CD4-positive, alpha-beta memory T cell (primary cell): ENCODE measurements around the gene GLG1. TPM values are rescaled to one million over a fixed set of nuclear protein-coding genes. Genes with fewer than 3 reads are reported as not detected.

ENCODE experiments used
- CTCF ChIA-PET: fragments of 350-600 bp; sonication (Branson Sonifier 250); formaldehyde crosslinking; loops from one replicate; lab custom pipeline; 2021; ENCODE audit warnings: inconsistent platforms; ENCODE audit not compliant: partially characterized antibody; lab: Charles Lee
- POLR2A ChIA-PET: fragments of 350-600 bp; sonication (Branson Sonifier 250); formaldehyde crosslinking; loops from one replicate; lab custom pipeline; 2021; ENCODE audit not compliant: partially characterized antibody; lab: Charles Lee
- DNase-seq, 5 donors: peaks; one replicate each; pipeline versions ENCODE4 v3.0.0 to v3.0.0-alpha.2; 2020 to 2022; ENCODE audit warnings: mixed read lengths in 1 of 5
- H3K27ac ChIP-seq: one replicate; pipeline ENCODE4 v1.7.0; 2013; ENCODE audit warnings: low read depth, low read length
- H3K27me3 ChIP-seq: 2 replicates; pipeline ENCODE4 v1.7.0; 2013; ENCODE audit warnings: mild to moderate bottlenecking, low read length, moderate library complexity; ENCODE audit not compliant: insufficient read depth
- H3K36me3 ChIP-seq: 2 replicates; pipeline ENCODE4 v1.7.0; 2013; ENCODE audit warnings: mild to moderate bottlenecking, low read length, moderate library complexity; ENCODE audit not compliant: insufficient read depth
- H3K4me1 ChIP-seq: 2 replicates; pipeline ENCODE4 v1.7.0; 2013; ENCODE audit warnings: mild to moderate bottlenecking, low read length, moderate library complexity; ENCODE audit not compliant: insufficient read depth
- H3K4me3 ChIP-seq, 2 donors: one replicate each; pipeline ENCODE4 v1.7.0; 2013; ENCODE audit warnings: low read length in 2 of 2, mild to moderate bottlenecking in 1 of 2
- H3K9me3 ChIP-seq, 2 donors: one replicate each; pipeline ENCODE4 v1.7.0; 2013; ENCODE audit warnings: low read length in 2 of 2, control low read depth in 1 of 2; ENCODE audit not compliant: control insufficient read depth in 1 of 2
- H3K27ac Mint-ChIP-seq, 7 donors: one replicate each; pipeline ENCODE4 v1.8.0; 2020 to 2021; ENCODE audit warnings: mixed read lengths in 7 of 7, mild to moderate bottlenecking in 6 of 7, inconsistent platforms in 3 of 7, moderate library complexity in 3 of 7
- H3K27me3 Mint-ChIP-seq, 2 donors: one replicate each; pipeline ENCODE4 v1.8.0; 2020 to 2021; ENCODE audit warnings: mixed read lengths in 2 of 2
- H3K36me3 Mint-ChIP-seq, 2 donors: one replicate each; pipeline ENCODE4 v1.8.0; 2020 to 2021; ENCODE audit warnings: mixed read lengths in 2 of 2, inconsistent platforms in 1 of 2, mild to moderate bottlenecking in 1 of 2
- H3K4me1 Mint-ChIP-seq, 4 donors: one replicate each; pipeline ENCODE4 v1.8.0; 2020 to 2021; ENCODE audit warnings: mixed read lengths in 4 of 4, mild to moderate bottlenecking in 1 of 4
- H3K4me3 Mint-ChIP-seq, 8 donors: one replicate each; pipeline ENCODE4 v1.8.0; 2020 to 2021; ENCODE audit warnings: mixed read lengths in 8 of 8, mild to moderate bottlenecking in 7 of 8, moderate library complexity in 6 of 8, inconsistent platforms in 3 of 8
- H3K9me3 Mint-ChIP-seq, 8 donors: one replicate each; pipeline ENCODE4 v1.8.0; 2020 to 2021; ENCODE audit warnings: mixed read lengths in 8 of 8, mild to moderate bottlenecking in 5 of 8, inconsistent platforms in 3 of 8, moderate library complexity in 1 of 8
- intact Hi-C: fragments of 100-400 bp; cut with micrococcal nuclease; formaldehyde crosslinking; loops from one replicate; pipeline ENCODE4 v1.15.1; 2023
- polyA plus RNA-seq, 2 donors: library from polyadenylated mRNA; unstranded; fragments of 300-500 nt; fragmentation: Illumina TruSeq; gene quantifications; one replicate each; pipeline ENCODE4 v1.2.3, GENCODE V29; 2021
- total RNA-seq, 2 experiments: library from RNA; stranded (reverse); gene quantifications; one replicate each; pipeline ENCODE4 v1.2.3, GENCODE V29; 2021

Gene GLG1
- total and polyA plus RNA-seq, 4 experiments from 2014 or later, result 121 to 209 (median 175) TPM

DNA sequence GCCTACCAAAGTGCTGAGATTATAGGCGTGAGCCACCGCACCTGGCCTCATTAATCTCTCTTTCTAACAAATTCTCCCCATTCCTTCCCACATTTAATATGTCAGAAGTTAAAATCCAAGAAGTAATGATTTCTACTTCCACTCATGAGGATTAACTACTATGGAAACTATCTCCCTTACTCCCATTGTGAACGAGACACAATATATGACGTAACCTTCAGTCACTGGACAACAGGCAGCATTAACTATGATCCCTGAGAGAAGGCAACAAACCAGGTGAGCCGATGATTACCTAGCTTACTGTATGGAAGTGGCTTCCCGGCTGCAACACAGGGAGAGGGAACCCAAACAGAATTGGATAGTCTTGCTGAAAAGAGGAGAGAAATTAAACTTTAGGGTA lies 20.0 kb downstream of the GLG1 start:
- no peak overlapping the region for H3K27ac ChIP-seq
- ChIA-PET POLR2A (no interaction called here), CTCF (interaction anchor here (1.0 to 1.7 kb wide), 2 partner anchors 11 to 17 kb away, joined by 5 read pairs; no protein-coding TSS in a partner anchor)
- Mint-ChIP-seq H3K9me3 (no peaks in the 10 kb centered on the region), H3K27ac (peak overlapping the region in 5 of 7 donors; percentile 3 to 67 (median 29)), H3K36me3 (peaks cover 15 to 22% of the 10 kb centered on the region in 2 donors), H3K4me3 (peak overlapping the region in 5 of 8 donors; percentile 9 to 58 (median 35)), H3K27me3 (no peaks in the 10 kb centered on the region), H3K4me1 (peaks cover 35 to 91% (median 60%) of the 10 kb centered on the region in 4 donors)
- no peak for DNase-seq
- intact Hi-C loops, result loop anchor here (2.0 kb wide), 1 partner anchor 14 kb away; no protein-coding TSS in a partner anchor
- no peak overlapping the region for H3K4me3 ChIP-seq
- peaks cover 67% of the 10 kb centered on the region for H3K4me1 ChIP-seq
- no peaks in the 10 kb centered on the region for H3K27me3 ChIP-seq
- H3K9me3 ChIP-seq, result no peaks in the 10 kb centered on the region
- no peaks in the 10 kb centered on the region for H3K36me3 ChIP-seq

DNA sequence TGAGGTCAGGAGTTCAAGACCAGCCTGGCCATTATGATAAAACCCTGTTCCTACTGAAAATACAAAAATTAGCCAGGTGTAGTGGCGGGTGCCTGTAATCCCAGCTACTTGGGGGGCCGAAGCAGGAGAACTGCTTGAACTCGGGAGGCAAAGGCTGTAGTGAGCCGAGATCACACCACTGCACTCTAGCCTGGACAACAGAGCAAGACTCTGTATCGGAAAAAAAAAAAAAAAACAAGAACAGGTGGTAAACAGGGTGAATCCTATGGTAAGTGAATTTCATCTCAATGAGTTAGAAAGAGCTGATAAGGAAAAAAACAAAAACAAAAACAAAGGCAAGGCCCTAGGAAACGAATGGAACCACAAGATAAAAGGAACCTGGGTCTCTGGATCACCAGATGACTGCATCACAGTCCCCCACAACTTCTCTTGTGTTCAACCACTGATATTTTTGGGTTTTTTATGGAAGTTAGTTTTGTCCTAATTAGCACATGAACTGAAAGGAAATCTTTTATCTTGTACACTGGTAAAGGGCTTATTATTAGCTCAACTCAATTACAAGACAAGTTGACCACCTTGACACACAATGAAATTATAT lies 21.0 kb downstream of the GLG1 start:
- peak overlapping the region in 3 of 8 donors; percentile 8 to 35 (median 25) for H3K4me3 Mint-ChIP-seq
- Histone ChIP-seq H3K27me3 (no peaks in the 10 kb centered on the region), H3K4me1 (peaks cover 67% of the 10 kb centered on the region), H3K9me3 (no peaks in the 10 kb centered on the region), H3K27ac (no peak overlapping the region), H3K4me3 (no peak overlapping the region), H3K36me3 (no peaks in the 10 kb centered on the region)
- peak overlapping the region in 5 of 7 donors; percentile 16 to 72 (median 47) for H3K27ac Mint-ChIP-seq
- H3K36me3 Mint-ChIP-seq, result peaks cover 15 to 24% of the 10 kb centered on the region in 2 donors
- H3K4me1 Mint-ChIP-seq, result peaks cover 40 to 91% (median 63%) of the 10 kb centered on the region in 4 donors
- ChIA-PET POLR2A (no interaction called here), CTCF (interaction anchor here (0.9 to 1.0 kb wide), 2 partner anchors 12 to 17 kb away, joined by 3 to 5 read pairs; no protein-coding TSS in a partner anchor)
- no peaks in the 10 kb centered on the region for H3K9me3 Mint-ChIP-seq
- no peak for DNase-seq
- H3K27me3 Mint-ChIP-seq, result no peaks in the 10 kb centered on the region
- intact Hi-C loops, result loop anchor here (2.0 kb wide), 1 partner anchor 15 kb away; no protein-coding TSS in a partner anchor

DNA sequence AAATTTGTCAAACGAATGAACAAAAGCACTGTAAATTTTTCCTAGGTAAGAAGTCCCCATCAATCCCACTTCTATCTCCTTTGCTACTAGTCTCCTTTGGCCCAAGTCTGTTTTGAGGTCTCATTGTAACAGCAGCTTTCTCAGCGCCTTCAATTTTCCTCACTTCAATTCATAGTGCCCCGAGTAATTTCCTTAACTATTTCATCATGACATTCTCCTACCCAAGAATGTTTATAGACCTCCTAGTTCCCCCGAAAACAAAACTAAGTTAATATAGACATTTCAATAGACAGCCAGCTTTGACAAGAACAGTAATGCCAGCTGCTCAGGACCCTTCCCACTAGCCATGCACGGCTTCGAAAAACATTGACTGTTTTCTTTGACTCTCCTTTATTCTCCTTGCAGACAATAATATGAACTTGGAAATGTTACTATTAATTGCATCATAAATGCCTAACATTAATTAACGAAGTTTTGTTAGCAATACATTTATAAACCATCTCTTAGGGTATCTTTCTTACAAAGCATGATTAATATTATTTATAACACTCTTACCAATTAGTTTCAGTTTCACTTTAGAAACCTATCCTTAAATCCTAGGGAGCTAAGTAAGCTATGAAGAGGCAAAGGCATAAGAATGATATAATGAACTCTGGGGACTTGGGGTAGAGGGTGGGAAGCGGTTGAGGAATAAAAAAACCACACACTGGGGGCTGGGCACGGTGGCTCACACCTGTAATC lies 22.8 kb downstream of the GLG1 start:
- Histone ChIP-seq H3K4me1 (peaks cover 77% of the 10 kb centered on the region), H3K4me3 (no peak overlapping the region), H3K36me3 (no peaks in the 10 kb centered on the region), H3K27ac (no peak overlapping the region), H3K9me3 (no peaks in the 10 kb centered on the region), H3K27me3 (no peaks in the 10 kb centered on the region)
- intact Hi-C loops, result no loop called here
- Mint-ChIP-seq H3K36me3 (peaks cover 15 to 22% of the 10 kb centered on the region in 2 donors), H3K9me3 (no peaks in the 10 kb centered on the region), H3K27ac (peak overlapping the region; percentile 27 to 82 (median 39)), H3K27me3 (no peaks in the 10 kb centered on the region), H3K4me1 (peaks cover 48 to 98% (median 66%) of the 10 kb centered on the region in 4 donors), H3K4me3 (peak overlapping the region in 7 of 8 donors; percentile 14 to 59 (median 50))
- no peak for DNase-seq
- CTCF ChIA-PET, result interaction anchor here (0.8 to 1.7 kb wide), 4 partner anchors 13 to 52 kb away, joined by 3 to 5 read pairs (median 4); no protein-coding TSS in a partner anchor
- POLR2A ChIA-PET, result interaction anchor here (0.9 to 2.0 kb wide), 2 partner anchors 8 to 23 kb away, joined by 3 to 9 read pairs; partner anchors contain the start of gene GLG1

DNA sequence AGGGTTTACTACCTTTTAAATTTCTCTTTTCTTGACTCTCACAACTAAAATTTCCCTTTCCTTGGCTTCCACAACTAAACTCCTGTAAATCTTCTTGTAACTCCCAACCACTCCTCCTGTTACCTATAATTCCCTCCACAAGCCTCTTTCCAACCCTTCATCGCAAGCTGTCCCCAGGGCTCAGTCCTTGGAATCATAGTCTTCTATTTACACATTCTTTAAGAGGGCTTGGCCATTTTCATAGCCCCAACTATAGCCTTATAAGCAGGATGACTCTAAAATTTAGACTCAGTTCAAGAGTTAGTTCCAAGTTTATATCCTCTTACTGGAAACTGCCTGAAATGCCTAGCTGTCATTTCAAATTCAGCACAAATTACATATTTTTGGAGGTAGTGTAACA lies 23.9 kb downstream of the GLG1 start:
- CTCF ChIA-PET, result interaction anchor here (1.7 kb wide), 1 partner anchor 16 kb away, joined by 5 read pairs; no protein-coding TSS in a partner anchor
- H3K4me3 ChIP-seq, result no peak overlapping the region

DNA sequence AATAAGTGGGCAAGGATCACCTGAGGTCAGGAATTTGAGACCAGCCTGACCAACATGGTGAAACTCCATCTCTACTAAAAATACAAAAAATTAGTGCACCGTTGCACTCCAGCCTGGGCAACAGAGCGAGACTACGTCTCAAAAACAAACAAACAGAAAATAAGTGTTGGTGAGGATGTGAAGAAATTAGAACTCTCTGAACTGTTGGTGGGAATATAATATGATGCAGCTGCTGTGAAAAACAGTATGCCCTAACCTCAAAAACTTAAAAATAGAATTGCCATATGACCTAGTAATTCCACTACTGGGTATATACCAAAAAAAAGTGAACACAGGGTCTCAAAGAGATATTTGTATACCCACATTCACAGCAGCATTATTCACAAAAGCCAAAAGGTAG lies 26.1 kb downstream of the GLG1 start:
- Histone ChIP-seq H3K9me3 (no peaks in the 10 kb centered on the region), H3K4me3 (no peak overlapping the region), H3K36me3 (no peaks in the 10 kb centered on the region), H3K4me1 (peaks cover 77% of the 10 kb centered on the region), H3K27ac (no peak overlapping the region), H3K27me3 (no peaks in the 10 kb centered on the region)
- Mint-ChIP-seq H3K27ac (peak overlapping the region in 3 of 7 donors; percentile 67 to 78 (median 76)), H3K4me3 (peak overlapping the region in 2 of 8 donors; percentile 43 to 50), H3K9me3 (no peaks in the 10 kb centered on the region), H3K4me1 (peaks cover 47 to 92% (median 61%) of the 10 kb centered on the region in 4 donors), H3K27me3 (no peaks in the 10 kb centered on the region), H3K36me3 (peaks cover 13% of the 10 kb centered on the region in 2 donors)
- POLR2A ChIA-PET, result no interaction called here
- DNase-seq, result no peak
- intact Hi-C loops, result no loop called here
- CTCF ChIA-PET, result no interaction called here

More for the DNA sequence above, 23.9 kb downstream of the GLG1 start:
- Mint-ChIP-seq H3K36me3 (peaks cover 17 to 18% of the 10 kb centered on the region in 2 donors), H3K27ac (peak overlapping the region in 4 of 7 donors; percentile 14 to 90 (median 63)), H3K27me3 (no peaks in the 10 kb centered on the region), H3K9me3 (no peaks in the 10 kb centered on the region), H3K4me1 (peaks cover 54 to 98% (median 68%) of the 10 kb centered on the region in 4 donors), H3K4me3 (peak overlapping the region in 5 of 8 donors; percentile 1 to 20 (median 13))
- Histone ChIP-seq H3K4me1 (peaks cover 78% of the 10 kb centered on the region), H3K27me3 (no peaks in the 10 kb centered on the region), H3K27ac (no peak overlapping the region), H3K9me3 (no peaks in the 10 kb centered on the region), H3K36me3 (no peaks in the 10 kb centered on the region)
- POLR2A ChIA-PET, result interaction anchor here (2.0 kb wide), 1 partner anchor 24 kb away, joined by 9 read pairs; the partner anchor contains the start of gene GLG1
- intact Hi-C loops, result no loop called here
- no peak for DNase-seq

DNA sequence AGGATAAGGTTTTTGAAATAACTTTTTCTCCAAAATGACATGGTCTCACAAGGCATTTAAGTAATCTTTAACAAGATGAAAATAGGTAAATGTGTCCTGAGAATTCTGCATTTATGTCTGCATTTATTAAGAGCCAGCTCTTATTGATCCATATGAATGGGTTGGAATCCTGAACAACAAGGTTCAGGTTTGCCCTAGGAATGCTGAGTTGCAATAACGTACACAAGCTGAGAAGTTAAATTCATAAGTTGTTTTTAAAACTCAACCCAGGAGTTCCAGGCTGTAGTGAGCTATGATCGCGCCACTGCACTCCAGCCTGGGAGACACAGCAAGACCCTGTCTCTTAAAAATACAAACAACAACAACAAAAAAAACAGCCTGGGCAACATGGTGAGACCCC lies 28.1 kb downstream of the GLG1 start:
- H3K9me3 ChIP-seq, result no peaks in the 10 kb centered on the region
- ChIA-PET POLR2A (interaction anchor here (0.6 to 1.1 kb wide), 2 partner anchors 9 to 11 kb away, joined by 3 read pairs; no protein-coding TSS in a partner anchor), CTCF (interaction anchor here (0.7 to 1.9 kb wide), 3 partner anchors 17 to 44 kb away, joined by 3 to 5 read pairs (median 3); no protein-coding TSS in a partner anchor)
- H3K36me3 Mint-ChIP-seq, result peaks cover 13 to 15% of the 10 kb centered on the region in 2 donors
- no peak overlapping the region for H3K27ac ChIP-seq
- DNase-seq, result no peak
- H3K36me3 ChIP-seq, result no peaks in the 10 kb centered on the region
- no peak overlapping the region for H3K4me3 ChIP-seq
- peaks cover 49 to 89% (median 60%) of the 10 kb centered on the region in 4 donors for H3K4me1 Mint-ChIP-seq
- H3K4me1 ChIP-seq, result peaks cover 66% of the 10 kb centered on the region
- H3K27me3 Mint-ChIP-seq, result no peaks in the 10 kb centered on the region
- no peaks in the 10 kb centered on the region for H3K9me3 Mint-ChIP-seq
- intact Hi-C loops, result no loop called here
- peak overlapping the region in 4 of 7 donors; percentile 14 to 60 (median 42) for H3K27ac Mint-ChIP-seq
- no peaks in the 10 kb centered on the region for H3K27me3 ChIP-seq
- peak overlapping the region in 5 of 8 donors; percentile 12 to 61 (median 36) for H3K4me3 Mint-ChIP-seq
